GM10847 (cell line): ENCODE measurements around the gene HDAC4.

Source experiments
- POLR2A ChIP-seq: IDR thresholded peaks from 2 replicates; pipeline ENCODE4 v1.6.1; 2011; ENCODE audit not compliant: insufficient read length; ENCODE audit errors: extremely low read depth

The HDAC4 gene

GRCh38 chr2:239235311-239235710 lies 165.5 kb downstream of the HDAC4 start:
- no peak for TF ChIP-seq POLR2A

- TF ChIP-seq POLR2A: no peak
These were observed 166.3 kb downstream of the HDAC4 start for GRCh38 chr2:239234191-239235175.

GRCh38 chr2:239233576-239233975 lies 167.2 kb downstream of the HDAC4 start:
- TF ChIP-seq POLR2A: no peak

GRCh38 chr2:239232195-239232578 lies 168.6 kb downstream of the HDAC4 start:
- no peak for TF ChIP-seq POLR2A

GRCh38 chr2:239231231-239232194 lies 169.3 kb downstream of the HDAC4 start:
- TF ChIP-seq POLR2A: no peak

- no peak for TF ChIP-seq POLR2A
These were observed 170.3 kb downstream of the HDAC4 start for GRCh38 chr2:239230318-239231052.

- no peak for TF ChIP-seq POLR2A
These were observed 171.1 kb downstream of the HDAC4 start for GRCh38 chr2:239229545-239230279.

GRCh38 chr2:239227661-239228371 lies 173.0 kb downstream of the HDAC4 start:
- no peak for TF ChIP-seq POLR2A

GRCh38 chr2:239226677-239227581 lies 173.9 kb downstream of the HDAC4 start:
- TF ChIP-seq POLR2A: no peak

GRCh38 chr2:239225871-239226561 lies 174.8 kb downstream of the HDAC4 start:
- TF ChIP-seq POLR2A: no peak

GRCh38 chr2:239225371-239225851 lies 175.4 kb downstream of the HDAC4 start:
- no peak for TF ChIP-seq POLR2A

- TF ChIP-seq POLR2A: no peak
These were observed 175.9 kb downstream of the HDAC4 start for GRCh38 chr2:239224955-239225354.
